Right ventricle myocardium inferior (tissue), 1 donor: ENCODE data around the gene PLCD1. TPM values are rescaled to one million over a fixed set of nuclear protein-coding genes. Genes with fewer than 3 reads are reported as not detected.

ENCODE experiments used
- microRNA-seq: library from miRNA; unstranded; fragments of <30 nt; microRNA quantifications from one replicate; pipeline ENCODE4 v1.2.0, GENCODE V29; 2020
- total RNA-seq: library from RNA; stranded (reverse); fragmentation: NEBNext Ultra II Directional; extraction: Animal tissue kit (Norgen Biotek cat#: 25700); gene quantifications from one replicate; pipeline ENCODE4 v1.2.1, GENCODE V29; 2021
- donor health status: DM: no; HTN: yes; CAD: no; lungs with severe emphysema.

PLCD1 gene
- total RNA-seq, 1 donor from 2014 or later = 10.7 TPM

Small RNAs within 50 kb of the gene (microRNA-seq; reads per million reads assigned to microRNA genes)
- gene MIR26A1 = 57.1 reads per million, percentile 46 among the genes with 10 or more reads in this experiment

Other genes with a start within 250 kb of the PLCD1 start
- 47.3 TPM for gene CTDSPL, start 167.8 kb downstream of the PLCD1 start, total RNA-seq
- gene VILL, start 38.9 kb downstream of the PLCD1 start, total RNA-seq = 4.4 TPM
- gene DLEC1, start 9.6 kb upstream of the PLCD1 start, total RNA-seq = 0.08 TPM
- 116 TPM for gene ACAA1, start 107.5 kb upstream of the PLCD1 start, total RNA-seq
- 8.8 TPM for gene MYD88, start 109.0 kb upstream of the PLCD1 start, total RNA-seq
- 24.6 TPM for gene OXSR1, start 135.9 kb upstream of the PLCD1 start, total RNA-seq
- not detected for gene SLC22A13, start 236.2 kb upstream of the PLCD1 start, total RNA-seq